Esophagus muscularis mucosa (tissue), 2 donors: Measurements from ENCODE around the gene ABHD17C.

Source experiments
- POLR2A ChIP-seq: fragments of 450-650 bp; IDR thresholded peaks from one replicate; pipeline ENCODE4 v1.6.1; 2017; ENCODE audit warnings: antibody characterized with exemption, moderate library complexity, mild to moderate bottlenecking, low read depth
- POLR2AphosphoS5 ChIP-seq, 2 donors: sonication (generic); formaldehyde crosslinking; IDR thresholded peaks; one replicate each; pipeline ENCODE4 v1.6.1; 2017; ENCODE audit warnings: antibody characterized with exemption in 2 of 2

- TF ChIP-seq POLR2A (no peak), POLR2AphosphoS5 (IDR thresholded peaks at IDR 0.05) (no peak)
Measured at GRCh38 chr15:80669663-80670273, 25.3 kb upstream of the ABHD17C start.
